ENCODE results near the gene EVI5L. TPM values are rescaled to one million over a fixed set of nuclear protein-coding genes. Genes with fewer than 3 reads are reported as not detected.

Gene EVI5L
- total and polyA plus RNA-seq, 2 donors (not counting 3 experiments of a cell fraction or from before 2014, with no cell fraction given): 11.9 to 13.5 TPM

DNA sequence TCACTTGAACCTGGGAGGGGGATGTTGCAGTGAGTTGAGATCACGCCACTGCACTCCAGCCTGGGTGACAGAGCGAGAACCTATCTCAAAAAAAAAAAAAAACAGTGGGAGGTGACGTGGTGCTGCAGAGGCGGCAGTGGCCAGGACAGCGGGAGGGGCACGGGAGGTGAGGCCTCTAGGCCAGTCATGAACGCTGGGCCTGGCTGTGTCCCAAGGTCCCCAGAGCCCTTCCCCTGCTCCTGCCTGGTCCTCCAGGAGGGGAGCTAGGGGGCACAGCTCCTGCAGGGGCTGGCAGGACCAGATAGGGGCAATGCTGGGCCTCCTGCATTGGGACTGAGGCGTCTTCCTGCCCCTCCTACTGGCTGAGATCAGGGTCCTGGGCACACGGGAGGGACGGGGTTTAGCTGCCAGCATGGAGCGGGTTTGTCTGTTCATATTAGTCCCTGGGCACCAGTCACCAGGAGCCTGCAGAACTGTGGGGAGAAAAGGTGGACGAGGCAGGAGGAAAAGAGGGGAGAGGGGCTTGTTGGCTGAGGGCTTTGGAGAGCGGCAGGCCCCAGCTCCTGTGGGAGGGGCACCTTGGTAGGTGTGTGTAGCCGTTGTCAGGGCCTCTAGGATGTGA, 78.2 kb downstream of the EVI5L start:
- dilution Hi-C loops (cut with MboI; ENCODE audit: extremely low pct_ligation_motif_present, low sequenced_read_pairs): no loop called here
- CTCF ChIA-PET: no interaction called here

More for the DNA sequence above, 78.2 kb downstream of the EVI5L start:
- Histone ChIP-seq H3K27me3 (ENCODE audit: control insufficient read depth in 2 of 2, insufficient read depth in 2 of 2, low read length in 2 of 2) (no peaks in the 10 kb centered on the region), H2AFZ (ENCODE audit: low read depth, low read length) (no peak overlapping the region), H3K36me3 (ENCODE audit: control insufficient read depth in 2 of 2, extremely low read depth in 1 of 2, insufficient read depth in 2 of 2, low read length in 2 of 2) (peaks cover 0 to 23% of the 10 kb centered on the region in 2 experiments), H3K4me1 (ENCODE audit: control insufficient read depth, extremely low read depth, insufficient read depth, low read length) (peaks cover 8% of the 10 kb centered on the region), H3K79me2 (ENCODE audit: control insufficient read depth, insufficient read depth, low read length) (peaks cover 28% of the 10 kb centered on the region), H3K9ac (replicated peaks; ENCODE audit: extremely low read depth, insufficient read depth, low read length) (no peak overlapping the region), H3K9me3 (replicated peaks; ENCODE audit: control insufficient read depth, insufficient read depth, low read length) (no peaks in the 10 kb centered on the region), H3K9me1 (replicated peaks; ENCODE audit: control insufficient read depth, extremely low read depth, insufficient read depth, low read length) (no peaks in the 10 kb centered on the region), H3K4me3 (replicated peaks in 1 of 3; ENCODE audit: insufficient read depth in 1 of 3, low read depth in 1 of 3, low read length in 3 of 3) (no peak overlapping the region), H3K27ac (ENCODE audit: insufficient read depth, low read depth, low read length) (no peak overlapping the region), H4K20me1 (replicated peaks; ENCODE audit: control insufficient read depth, extremely low read depth, insufficient read depth, low read length) (no peaks in the 10 kb centered on the region), H3K4me2 (ENCODE audit: insufficient read depth, low read length) (no peak overlapping the region)
- TF ChIP-seq, protein P1, sequence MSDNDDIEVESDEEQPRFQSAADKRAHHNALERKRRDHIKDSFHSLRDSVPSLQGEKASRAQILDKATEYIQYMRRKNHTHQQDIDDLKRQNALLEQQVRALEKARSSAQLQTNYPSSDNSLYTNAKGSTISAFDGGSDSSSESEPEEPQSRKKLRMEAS (IDR thresholded peaks at IDR 0.05; ENCODE audit: insufficient read depth, insufficient read length): no peak
- TF ChIP-seq GATA2 (IDR thresholded peaks at IDR 0.05; ENCODE audit: insufficient read depth, insufficient read length, low read depth, low read length) (no peak), CTCF (IDR thresholded peaks at IDR 0.05; ENCODE audit: extremely low read depth in 1 of 2, insufficient read depth in 1 of 2, low read depth in 1 of 2, low read length in 2 of 2) (no peak), JUN (IDR thresholded peaks at IDR 0.05; ENCODE audit: borderline replicate concordance, insufficient read depth, insufficient read length, low read depth) (no peak), FOS (IDR thresholded peaks at IDR 0.05; ENCODE audit: borderline replicate concordance, insufficient read depth, low read length) (no peak), POLR2A (IDR thresholded peaks at IDR 0.05; ENCODE audit: low read depth, low read length) (no peak), MYC (IDR thresholded peaks at IDR 0.05; ENCODE audit: low read depth, low read length) (no peak), EZH2 (IDR thresholded peaks at IDR 0.05; ENCODE audit: borderline replicate concordance, low read depth, low read length, severe bottlenecking) (no peak), POLR2AphosphoS5 (IDR thresholded peaks at IDR 0.05; ENCODE audit: insufficient read depth, low read depth, low read length) (no peak)
- no TSS peak for BruUV-seq (replicated peaks)
- POLR2A ChIA-PET: interaction anchor here (0.6 to 0.7 kb wide), 2 partner anchors 12 to 616 kb away, joined by 3 read pairs; no protein-coding TSS in a partner anchor
- intact Hi-C loops (cut with micrococcal nuclease): no loop called here
- DNase-seq (ENCODE audit: low read depth, low spot score): no peak
- no peak for FAIRE-seq

Data from endothelial cell of umbilical vein (primary cell).